B cell (primary cell): ENCODE measurements around the gene PCBP1. TPM values are rescaled to one million over a fixed set of nuclear protein-coding genes. Genes with fewer than 3 reads are reported as not detected.

Experiments
- ATAC-seq: fragments of 200-7000 bp; cut with Tn5 transposase; one replicate; pipeline ENCODE4 v1.10.0; 2021; ENCODE audit warnings: low read depth, mild to moderate bottlenecking, moderate number of reproducible peaks, moderate library complexity
- CTCF ChIA-PET: fragments of 350-600 bp; sonication (Branson Sonifier 250); formaldehyde crosslinking; loops from one replicate; lab custom pipeline; 2021; ENCODE audit warnings: antibody characterized with exemption, inconsistent platforms; lab: Charles Lee
- POLR2A ChIA-PET: fragments of 350-600 bp; sonication (Branson Sonifier 250); formaldehyde crosslinking; loops from one replicate; lab custom pipeline; 2021; ENCODE audit warnings: antibody characterized with exemption; lab: Charles Lee
- DNase-seq: peaks from one replicate; pipeline ENCODE4 v3.0.0; 2013
- H2AFZ ChIP-seq: 2 replicates; pipeline ENCODE4 v1.6.1; 2012; ENCODE audit warnings: mild to moderate bottlenecking, low read depth, low read length; ENCODE audit not compliant: insufficient read depth, poor library complexity, severe bottlenecking
- H3K27ac ChIP-seq, 2 donors: 1 replicate in 1 of 2; 2 replicates in 1 of 2; pipeline ENCODE4 v1.5.1; 2012 to 2013; ENCODE audit warnings: low read length in 2 of 2, mild to moderate bottlenecking in 2 of 2, moderate library complexity in 1 of 2
- H3K27me3 ChIP-seq, 4 experiments: fragments of 200-600 bp in 1 of 4; sonication (generic) in 1 of 4; replicated peaks in 1 of 4; 1 replicate in 2 of 4; 2 replicates in 2 of 4; pipeline versions ENCODE4 v1.6.1 to v1.7.0; 2013 to 2016; ENCODE audit warnings: low read length in 3 of 4, mild to moderate bottlenecking in 2 of 4, mixed read lengths in 1 of 4, moderate library complexity in 1 of 4; ENCODE audit not compliant: insufficient read depth in 4 of 4, control insufficient read depth in 3 of 4; ENCODE audit errors: control extremely low read depth in 1 of 4
- H3K36me3 ChIP-seq, 2 experiments: replicated peaks in 1 of 2; 1 replicate in 1 of 2; 2 replicates in 1 of 2; pipeline versions ENCODE4 v1.6.1 to v1.7.1; 2013; ENCODE audit warnings: low read length in 1 of 2; ENCODE audit not compliant: insufficient read depth in 2 of 2, control insufficient read depth in 1 of 2; ENCODE audit errors: control extremely low read depth in 1 of 2, extremely low read depth in 1 of 2
- H3K4me1 ChIP-seq, 2 donors: fragments of 200-600 bp in 1 of 2; sonication (generic) in 1 of 2; 1 replicate in 1 of 2; 2 replicates in 1 of 2; pipeline versions ENCODE4 v1.5.1 to v1.6.1; 2013 to 2017; ENCODE audit warnings: low read length in 2 of 2; ENCODE audit not compliant: control insufficient read depth in 2 of 2, insufficient read depth in 2 of 2
- H3K4me2 ChIP-seq: replicated peaks from 2 replicates; pipeline ENCODE3; 2012; ENCODE audit warnings: mild to moderate bottlenecking, low read depth, low read length; ENCODE audit not compliant: poor library complexity, severe bottlenecking
- H3K4me3 ChIP-seq, 5 experiments: fragments of 200-600 bp in 1 of 5; sonication (generic) in 1 of 5; 1 replicate in 3 of 5; 2 replicates in 2 of 5; pipeline versions ENCODE4 v1.5.1 to v1.7.0; 2011 to 2016; ENCODE audit warnings: low read length in 4 of 5, mild to moderate bottlenecking in 4 of 5, low read depth in 2 of 5, control low read depth in 1 of 5, moderate library complexity in 1 of 5; ENCODE audit not compliant: insufficient read depth in 1 of 5; ENCODE audit errors: control extremely low read depth in 1 of 5, extremely low read depth in 1 of 5
- H3K79me2 ChIP-seq: fragments of 200-600 bp; sonication (generic); one replicate; pipeline ENCODE4 v1.6.0; 2016; ENCODE audit warnings: low read length; ENCODE audit not compliant: control insufficient read depth, insufficient read depth
- H3K9ac ChIP-seq: fragments of 200-600 bp; sonication (generic); 2 replicates; pipeline ENCODE4 v1.6.1; 2017; ENCODE audit warnings: mild to moderate bottlenecking, low read length, moderate library complexity
- H3K9me3 ChIP-seq, 3 donors: one replicate each; pipeline versions ENCODE4 v1.6.1 to v1.7.1; 2013; ENCODE audit warnings: low read length in 2 of 3; ENCODE audit not compliant: control insufficient read depth in 2 of 3, insufficient read depth in 1 of 3; ENCODE audit errors: control extremely low read depth in 1 of 3
- H4K20me1 ChIP-seq: 2 replicates; pipeline ENCODE4 v1.6.0; 2012; ENCODE audit warnings: mild to moderate bottlenecking, low read length; ENCODE audit not compliant: insufficient read depth, control insufficient read depth, poor library complexity, severe bottlenecking
- H3K27ac Mint-ChIP-seq: one replicate; pipeline ENCODE4 v1.8.0; 2021; ENCODE audit warnings: mixed read lengths
- H3K27me3 Mint-ChIP-seq: one replicate; pipeline ENCODE4 v1.8.0; 2021; ENCODE audit warnings: mixed read lengths
- H3K4me1 Mint-ChIP-seq: one replicate; pipeline ENCODE4 v1.8.0; 2021; ENCODE audit warnings: mixed read lengths
- H3K4me3 Mint-ChIP-seq: one replicate; pipeline ENCODE4 v1.8.0; 2021; ENCODE audit warnings: mixed read lengths
- H3K9me3 Mint-ChIP-seq: one replicate; pipeline ENCODE4 v1.8.0; 2022; ENCODE audit warnings: mixed read lengths; ENCODE audit not compliant: insufficient read depth
- EZH2 ChIP-seq: IDR thresholded peaks from 2 replicates; pipeline ENCODE4 v1.6.1; 2012; ENCODE audit warnings: borderline replicate concordance, low read depth, mild to moderate bottlenecking, moderate library complexity, low read length; ENCODE audit not compliant: insufficient read depth, poor library complexity, severe bottlenecking
- WGBS: methylation state at CpG from one replicate; pipeline ENCODE4 v1.1.5; 2013; ENCODE audit warnings: missing lambda C conversion rate; ENCODE audit not compliant: insufficient coverage; 5-methylcytosine and 5-hydroxymethylcytosine counted together
- intact Hi-C: fragments of 100-400 bp; cut with micrococcal nuclease; formaldehyde crosslinking; loops from one replicate; pipeline ENCODE4 v1.10.0; 2022
- polyA plus RNA-seq: library from polyadenylated mRNA; depleted of rRNA; stranded (reverse); fragments of >200 nt; gene quantifications from 2 replicates; pipeline ENCODE4 v1.2.3, GENCODE V29; 2012
- total RNA-seq, 2 donors: library from RNA; stranded (reverse); fragments of 120-200 nt in 1 of 2; gene quantifications; 1 replicate in 1 of 2; 2 replicates in 1 of 2; pipeline versions ENCODE4 v1.2.3 to v1.2.4, GENCODE V29; 2013 to 2022
- TF ChIP-seq, protein P1 (sequence below): fragments of 200-600 bp; IDR thresholded peaks from one replicate; pipeline ENCODE4 v1.8.0; 2022; ENCODE audit warnings: antibody characterized with exemption, mild to moderate bottlenecking

The PCBP1 gene
- total and polyA plus RNA-seq, 2 donors (not counting 1 experiment from before 2014, with no cell fraction given): 172 to 327 TPM

DNA sequence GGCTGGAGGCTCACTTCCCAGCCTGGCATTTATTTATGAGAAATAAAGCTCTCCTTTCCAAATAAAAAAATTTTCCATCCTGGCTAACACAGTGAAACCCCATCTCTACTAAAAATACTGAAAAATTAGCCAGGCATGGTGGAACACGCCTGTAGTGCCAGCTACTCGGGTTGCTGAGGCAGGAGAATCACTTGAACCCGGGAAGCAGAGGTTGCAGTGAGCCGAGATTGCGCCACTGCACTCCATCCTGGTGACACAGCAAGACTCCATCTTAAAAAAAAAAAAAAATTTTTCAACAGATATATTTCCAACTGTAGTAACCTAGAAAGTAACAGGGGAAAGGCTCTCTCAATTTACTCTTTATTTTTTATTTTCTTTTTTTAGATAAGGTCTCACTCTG, 6.1 kb upstream of the PCBP1 start:
- POLR2A ChIA-PET: interaction anchor here (0.7 to 1.2 kb wide), 2 partner anchors 43 to 109 kb away, joined by 3 to 4 read pairs; no protein-coding TSS in a partner anchor
- no peak overlapping the region for H3K9ac ChIP-seq
- no peak overlapping the region for H3K4me2 ChIP-seq
- ATAC-seq (no peak), DNase-seq (no peak)
- Mint-ChIP-seq H3K4me3 (no peak overlapping the region), H3K27ac (no peak overlapping the region), H3K27me3 (no peaks in the 10 kb centered on the region), H3K4me1 (peaks cover 33% of the 10 kb centered on the region), H3K9me3 (no peaks in the 10 kb centered on the region)
- no peaks in the 10 kb centered on the region for H4K20me1 ChIP-seq
- H2AFZ ChIP-seq: no peak overlapping the region
- H3K27me3 ChIP-seq: no peaks in the 10 kb centered on the region
- no peaks in the 10 kb centered on the region for H3K9me3 ChIP-seq
- no peaks in the 10 kb centered on the region for H3K79me2 ChIP-seq
- H3K27ac ChIP-seq: no peak overlapping the region
- peaks cover 0 to 52% of the 10 kb centered on the region in 2 experiments for H3K36me3 ChIP-seq
- 100% methylated on average over 3 of the region's 5 CpGs for WGBS
- H3K4me3 ChIP-seq: no peak overlapping the region
- TF ChIP-seq, protein P1, sequence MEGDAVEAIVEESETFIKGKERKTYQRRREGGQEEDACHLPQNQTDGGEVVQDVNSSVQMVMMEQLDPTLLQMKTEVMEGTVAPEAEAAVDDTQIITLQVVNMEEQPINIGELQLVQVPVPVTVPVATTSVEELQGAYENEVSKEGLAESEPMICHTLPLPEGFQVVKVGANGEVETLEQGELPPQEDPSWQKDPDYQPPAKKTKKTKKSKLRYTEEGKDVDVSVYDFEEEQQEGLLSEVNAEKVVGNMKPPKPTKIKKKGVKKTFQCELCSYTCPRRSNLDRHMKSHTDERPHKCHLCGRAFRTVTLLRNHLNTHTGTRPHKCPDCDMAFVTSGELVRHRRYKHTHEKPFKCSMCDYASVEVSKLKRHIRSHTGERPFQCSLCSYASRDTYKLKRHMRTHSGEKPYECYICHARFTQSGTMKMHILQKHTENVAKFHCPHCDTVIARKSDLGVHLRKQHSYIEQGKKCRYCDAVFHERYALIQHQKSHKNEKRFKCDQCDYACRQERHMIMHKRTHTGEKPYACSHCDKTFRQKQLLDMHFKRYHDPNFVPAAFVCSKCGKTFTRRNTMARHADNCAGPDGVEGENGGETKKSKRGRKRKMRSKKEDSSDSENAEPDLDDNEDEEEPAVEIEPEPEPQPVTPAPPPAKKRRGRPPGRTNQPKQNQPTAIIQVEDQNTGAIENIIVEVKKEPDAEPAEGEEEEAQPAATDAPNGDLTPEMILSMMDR: no peak
- TF ChIP-seq EZH2: no peak
- H3K4me1 ChIP-seq: peaks cover 34 to 36% of the 10 kb centered on the region in 2 donors
- CTCF ChIA-PET: interaction anchor here (0.7 to 12.7 kb wide), 5 partner anchors 10 to 356 kb away, joined by 3 to 98 read pairs (median 4); no protein-coding TSS in a partner anchor
- intact Hi-C loops: no loop called here
